Endothelial cell of umbilical vein (primary cell): ENCODE results near the gene TERT.

ENCODE experiments used
- CTCF ChIP-seq, 2 donors: IDR thresholded peaks; 1 replicate in 1 of 2; 2 replicates in 1 of 2; pipeline ENCODE4 v1.5.1; 2011; ENCODE audit warnings: low read length in 2 of 2, mild to moderate bottlenecking in 2 of 2, moderate library complexity in 2 of 2, control low read depth in 1 of 2, inconsistent platforms in 1 of 2, low read depth in 1 of 2; ENCODE audit not compliant: insufficient read depth in 1 of 2; ENCODE audit errors: extremely low read depth in 1 of 2
- MYC ChIP-seq: IDR thresholded peaks from one replicate; pipeline ENCODE4 v1.6.1; 2011; ENCODE audit warnings: mild to moderate bottlenecking, low read depth, low read length

GRCh38 chr5:1265026-1265425 is 29.8 kb downstream of the TERT start:
- no peak for TF ChIP-seq MYC
- TF ChIP-seq CTCF (IDR thresholded peaks at IDR 0.05; ENCODE audit: extremely low read depth in 1 of 2, insufficient read depth in 1 of 2, low read depth in 1 of 2, low read length in 2 of 2), result no peak
